Measurements from ENCODE around the gene KLK1.
"Not testable (repeated sequence)": the region's sequence is repeated elsewhere in the genome, so short reads cannot be mapped to it uniquely, and the experiment has no call there.

The KLK1 gene

GRCh38 chr19:50792272-50793250, 31.0 kb downstream of the KLK1 start:
- no peak for DNase-seq (ENCODE audit: low read depth)

DNA sequence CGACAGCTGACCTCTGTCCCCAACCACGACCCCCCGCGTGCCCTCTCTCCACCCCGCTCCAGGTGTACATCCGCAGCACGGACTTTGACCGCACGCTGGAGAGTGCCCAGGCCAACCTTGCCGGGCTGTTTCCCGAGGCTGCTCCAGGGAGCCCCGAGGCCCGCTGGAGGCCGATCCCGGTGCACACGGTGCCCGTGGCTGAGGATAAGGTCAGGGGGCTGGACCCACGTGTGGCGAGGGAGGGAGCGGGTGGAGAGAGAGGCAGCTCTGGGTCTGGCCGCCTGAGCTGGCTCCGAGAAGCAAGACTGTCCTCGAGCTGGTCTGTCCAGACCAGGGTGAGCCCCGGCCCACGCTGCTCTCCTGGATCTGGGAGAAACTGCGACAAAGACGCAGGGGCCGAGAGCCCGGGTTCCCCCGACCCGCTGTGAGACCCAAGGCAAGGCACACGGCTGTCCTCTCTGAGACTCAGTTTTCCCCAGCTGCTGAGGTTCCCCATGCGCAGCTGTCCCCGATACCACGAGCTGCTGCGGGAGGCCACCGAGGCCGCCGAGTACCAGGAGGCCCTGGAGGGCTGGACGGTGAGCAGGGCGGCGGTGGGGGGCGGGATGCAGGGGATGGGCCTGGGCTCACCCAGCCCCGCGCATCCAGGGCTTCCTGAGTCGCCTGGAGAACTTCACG, 31.9 kb downstream of the KLK1 start:
- DNase-seq (ENCODE audit: low read depth): no peak

DNA sequence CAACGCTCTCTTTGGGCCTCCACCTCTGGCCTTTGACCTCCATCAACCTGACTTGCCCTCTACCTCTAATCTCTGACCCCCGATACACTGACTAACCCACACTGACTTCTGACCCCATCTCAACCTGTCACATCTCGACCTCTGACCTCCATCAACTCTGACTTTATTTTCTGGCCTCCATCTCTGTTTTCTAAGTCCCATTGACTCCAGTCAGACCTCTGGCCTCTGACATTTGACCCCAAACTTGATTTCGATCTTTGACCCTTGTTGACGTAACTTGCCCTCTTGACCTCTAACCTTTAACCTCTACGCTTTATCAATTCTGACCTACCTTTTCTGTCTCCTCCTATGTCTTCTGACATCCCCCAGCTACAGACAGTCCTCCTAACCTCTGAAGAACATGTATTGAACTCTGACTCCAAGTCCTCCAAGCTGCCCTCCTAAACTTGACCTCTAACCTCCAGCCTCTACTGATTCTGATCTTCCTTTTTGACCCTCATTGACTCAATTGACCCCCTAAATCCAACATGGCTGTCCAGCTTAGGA, 32.6 kb downstream of the KLK1 start:
- no peak for DNase-seq (ENCODE audit: low read depth)

DNA sequence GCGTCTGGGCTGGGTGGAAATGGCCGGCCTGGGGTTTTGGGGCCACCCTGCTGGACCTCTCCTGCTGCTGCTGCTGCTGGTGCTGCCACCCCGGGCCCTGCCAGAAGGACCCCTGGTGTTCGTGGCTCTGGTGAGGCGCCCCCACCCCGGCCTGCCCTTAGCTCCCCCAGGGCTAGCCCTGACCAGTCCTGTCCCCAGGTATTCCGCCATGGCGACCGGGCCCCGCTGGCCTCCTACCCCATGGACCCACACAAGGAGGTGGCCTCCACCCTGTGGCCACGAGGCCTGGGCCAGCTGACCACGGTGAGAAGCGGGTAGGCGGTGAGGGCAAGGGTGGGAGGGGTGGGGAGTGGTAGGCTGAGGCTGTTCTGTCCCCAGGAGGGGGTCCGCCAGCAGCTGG, 33.2 kb downstream of the KLK1 start, which contains the start of gene ACP4:
Gene ACP4 (plus strand): TSS at position 20 of the 400 bp plus-strand sequence. CDS start 0 bp downstream, at position 20.
- no peak for DNase-seq (ENCODE audit: low read depth)

DNA sequence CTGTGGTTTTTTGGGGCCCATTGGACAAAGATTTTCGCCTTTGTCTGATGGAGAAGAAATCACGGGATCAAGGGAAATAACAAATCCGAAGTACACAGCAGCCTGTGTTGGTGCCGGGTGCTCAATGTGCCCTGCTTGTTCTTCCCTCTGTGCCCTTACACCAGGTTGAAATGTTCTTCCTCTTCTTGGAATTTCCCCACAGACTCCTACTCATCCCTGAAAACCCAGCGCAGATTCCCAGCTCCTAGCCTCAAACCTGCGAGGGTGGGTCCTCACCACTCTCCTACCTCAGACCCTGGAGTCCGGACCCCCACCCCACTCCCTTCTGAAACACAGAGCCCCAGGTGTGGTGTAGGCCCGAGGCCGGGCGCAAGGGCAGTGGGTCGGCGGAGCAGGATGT, 38.3 kb downstream of the KLK1 start:
- no peak for DNase-seq (ENCODE audit: low read depth)

GRCh38 chr19:50784710-50785109, 38.9 kb downstream of the KLK1 start:
- no peak for DNase-seq (ENCODE audit: low read depth)

DNA sequence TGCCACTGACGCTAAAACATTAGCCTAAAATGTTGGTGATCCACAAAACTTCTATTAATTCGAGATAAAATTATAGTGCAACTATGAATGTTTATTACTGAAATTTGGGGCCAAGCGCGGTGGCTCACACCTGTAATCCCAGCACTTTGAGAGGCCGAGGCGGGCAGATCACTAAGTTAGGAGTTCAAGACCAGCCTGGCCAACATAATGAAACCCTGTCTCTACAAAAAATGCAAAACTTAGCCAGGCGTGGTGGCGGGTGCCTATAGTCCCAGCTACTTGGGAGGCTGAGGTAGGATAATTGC, 39.8 kb downstream of the KLK1 start:
- DNase-seq (ENCODE audit: low read depth): not testable (repeated sequence)

- no peak for DNase-seq (ENCODE audit: low read depth)
Observed at GRCh38 chr19:50780753-50781435, 42.7 kb downstream of the KLK1 start.

DNA sequence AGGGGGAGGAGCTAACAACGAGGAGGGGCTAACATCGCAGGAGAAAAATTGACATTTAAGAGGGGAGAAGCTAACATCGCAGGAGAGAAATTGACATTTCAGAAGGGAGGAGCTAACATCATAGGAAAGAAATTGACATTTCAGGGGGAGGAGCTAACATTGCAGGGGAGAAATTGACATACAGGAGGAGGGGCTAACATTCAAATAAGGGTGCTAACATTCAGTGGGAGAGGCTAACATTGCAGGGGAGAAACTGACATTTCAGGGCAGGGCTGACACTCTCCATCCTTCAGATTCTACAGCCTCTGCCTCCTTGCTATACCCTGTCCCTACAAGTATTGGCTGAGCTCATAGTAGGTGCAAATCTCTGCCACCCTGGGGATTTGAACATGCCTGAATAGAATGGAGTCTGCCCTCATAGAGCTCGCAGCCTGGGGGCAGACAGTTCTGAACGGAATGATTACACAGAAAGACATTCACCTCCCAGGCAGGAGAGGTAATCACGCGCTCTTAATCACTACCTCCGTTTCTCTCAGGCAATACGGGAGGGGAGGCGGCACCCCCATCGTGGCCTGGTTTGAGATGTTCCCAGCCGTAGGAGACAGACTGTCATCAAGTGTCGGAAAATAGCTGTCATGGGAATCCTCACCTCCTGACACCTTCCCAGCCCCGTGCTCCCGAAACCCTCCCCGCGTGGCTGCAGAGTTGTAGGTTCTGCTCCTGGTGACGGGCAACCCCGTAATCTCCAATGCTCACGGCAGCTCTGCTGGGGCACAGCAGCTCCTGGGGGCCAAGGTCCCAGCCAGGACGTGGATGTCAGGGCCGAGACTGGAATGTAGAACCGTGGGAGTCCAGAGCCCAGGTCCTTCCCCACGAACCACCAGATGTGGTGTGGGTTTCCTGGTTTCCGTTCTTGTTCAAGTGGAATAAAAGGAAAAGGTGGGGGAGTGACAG, 43.8 kb downstream of the KLK1 start:
- DNase-seq (ENCODE audit: low read depth): no peak

- no peak for DNase-seq (ENCODE audit: low read depth)
Observed at GRCh38 chr19:50778906-50779430, 44.6 kb downstream of the KLK1 start.

GRCh38 chr19:50777830-50778303, 45.7 kb downstream of the KLK1 start:
- DNase-seq (ENCODE audit: low read depth): no peak

GRCh38 chr19:50777261-50777660, 46.3 kb downstream of the KLK1 start:
- no peak for DNase-seq (ENCODE audit: low read depth)

DNA sequence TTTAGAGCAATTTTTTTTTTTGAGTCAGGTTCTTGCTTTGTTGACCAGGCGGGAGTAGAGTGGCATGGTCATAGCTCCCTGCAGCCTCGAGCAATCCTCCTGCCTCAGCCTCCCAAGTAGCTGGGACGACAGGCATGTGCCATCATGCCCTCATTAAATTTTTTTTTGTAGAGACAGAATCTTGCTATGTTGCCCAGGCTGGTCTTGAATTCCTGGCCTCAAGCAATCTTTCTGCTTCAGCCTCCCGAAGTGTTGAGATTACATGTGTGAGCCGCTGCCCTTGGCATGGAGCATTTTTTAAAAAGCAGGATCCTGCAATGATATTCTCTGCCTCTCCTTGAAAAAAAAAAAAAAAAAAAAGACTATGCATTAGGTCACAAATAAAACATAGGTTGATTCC, 47.5 kb downstream of the KLK1 start:
- DNase-seq (ENCODE audit: low read depth): no peak

DNA sequence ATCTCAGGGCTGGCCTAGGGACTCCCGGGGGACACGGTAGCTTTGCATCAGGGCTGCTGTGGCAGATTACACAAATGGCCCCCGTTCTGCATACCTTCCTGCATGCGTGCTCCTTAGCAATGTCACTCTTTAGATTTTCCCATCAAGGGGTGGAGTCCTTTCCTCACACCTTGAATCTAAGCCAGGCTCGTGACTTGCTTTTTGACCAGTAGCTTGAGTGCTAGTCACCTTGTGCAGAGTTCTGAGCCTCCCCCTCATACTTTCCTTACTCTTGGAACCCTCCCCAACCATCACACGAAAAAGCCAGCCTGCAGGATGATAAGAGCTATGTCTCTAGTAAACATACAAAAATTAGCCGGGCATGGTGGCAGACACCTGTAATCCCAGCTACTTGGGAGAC, 50.1 kb downstream of the KLK1 start:
- DNase-seq (ENCODE audit: low read depth): not testable (repeated sequence)

GRCh38 chr19:50772912-50773311, 50.7 kb downstream of the KLK1 start:
- not testable (repeated sequence) for DNase-seq (ENCODE audit: low read depth)

GRCh38 chr19:50772476-50772875, 51.1 kb downstream of the KLK1 start:
- no peak for DNase-seq (ENCODE audit: low read depth)

DNA sequence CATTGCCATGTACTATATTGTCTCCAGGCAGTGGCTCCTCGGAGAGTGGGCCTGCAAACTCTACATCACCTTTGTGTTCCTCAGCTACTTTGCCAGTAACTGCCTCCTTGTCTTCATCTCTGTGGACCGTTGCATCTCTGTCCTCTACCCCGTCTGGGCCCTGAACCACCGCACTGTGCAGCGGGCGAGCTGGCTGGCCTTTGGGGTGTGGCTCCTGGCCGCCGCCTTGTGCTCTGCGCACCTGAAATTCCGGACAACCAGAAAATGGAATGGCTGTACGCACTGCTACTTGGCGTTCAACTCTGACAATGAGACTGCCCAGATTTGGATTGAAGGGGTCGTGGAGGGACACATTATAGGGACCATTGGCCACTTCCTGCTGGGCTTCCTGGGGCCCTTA, 52.7 kb downstream of the KLK1 start:
- no peak for DNase-seq (ENCODE audit: low read depth)

DNA sequence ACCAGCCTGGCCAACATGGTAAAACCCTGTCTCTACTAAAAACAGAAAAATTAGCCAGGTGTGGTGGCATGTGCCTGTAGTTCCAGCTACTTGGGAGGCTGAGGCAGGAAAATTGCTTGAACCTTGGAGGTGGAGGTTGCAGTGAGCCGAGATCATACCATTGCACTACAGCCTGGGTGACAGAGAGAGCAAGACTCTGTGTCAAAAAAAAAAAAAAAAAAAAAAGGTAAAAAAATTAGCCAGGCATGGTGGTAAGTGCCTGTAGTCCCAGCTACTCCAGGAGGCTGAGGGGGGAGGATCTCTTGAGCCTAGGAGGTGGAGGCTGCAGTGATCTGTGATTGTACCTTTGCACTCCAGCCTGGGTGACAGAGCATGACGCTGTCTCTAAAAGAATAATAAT, 53.4 kb downstream of the KLK1 start, which contains the start of gene GPR32:
Gene GPR32 (plus strand): TSS at position 301 of the 400 bp plus-strand sequence. CDS start 137 bp downstream, outside the sequence.
- not testable (repeated sequence) for DNase-seq (ENCODE audit: low read depth)

Data from stimulated activated CD8-positive, alpha-beta memory T cell treated with anti-CD3 and anti-CD28 coated beads, Interleukin-4, amount 100 ng/mL, for 24 hours (primary cell).